ENCODE measurements around the gene FES.

DNA sequence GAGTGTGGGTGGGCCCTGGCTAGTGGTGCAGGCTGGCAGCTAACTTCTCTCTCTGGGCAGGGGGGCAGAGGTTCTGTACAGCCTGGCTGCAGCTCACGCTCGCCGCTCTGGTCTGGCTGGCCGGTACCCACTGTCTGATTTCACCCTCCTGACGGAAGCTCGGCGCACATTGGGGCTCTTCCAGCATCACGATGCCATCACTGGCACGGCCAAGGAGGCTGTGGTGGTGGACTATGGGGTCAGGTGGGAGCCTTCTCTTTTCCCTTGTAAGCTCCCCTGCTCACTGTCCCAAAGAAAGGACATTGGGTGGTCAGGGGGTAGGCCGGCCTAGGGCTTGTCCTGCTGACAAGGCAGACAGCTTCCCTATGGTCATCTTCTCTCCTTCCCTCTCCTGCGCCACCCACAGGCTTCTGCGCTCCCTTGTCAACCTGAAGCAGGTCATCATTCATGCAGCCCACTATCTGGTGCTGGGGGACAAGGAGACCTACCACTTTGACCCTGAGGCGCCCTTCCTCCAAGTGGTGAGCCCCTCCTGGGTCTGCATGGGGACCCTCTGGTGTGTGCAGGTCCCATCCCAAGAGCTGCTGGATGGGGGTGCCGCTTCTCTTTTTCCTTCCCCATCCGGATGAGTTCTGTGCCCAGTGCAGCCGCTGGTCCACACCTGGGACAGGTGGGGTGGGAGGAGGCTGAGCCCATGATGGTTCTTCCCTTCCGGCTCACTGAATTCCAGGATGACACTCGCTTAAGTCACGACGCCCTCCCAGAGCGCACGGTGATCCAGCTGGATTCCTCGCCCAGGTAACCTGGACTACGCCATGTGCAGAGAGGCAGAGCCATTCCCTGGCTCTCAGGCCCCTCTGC, 26.4 kb downstream of the FES start:
- TF ChIP-seq, protein P1, sequence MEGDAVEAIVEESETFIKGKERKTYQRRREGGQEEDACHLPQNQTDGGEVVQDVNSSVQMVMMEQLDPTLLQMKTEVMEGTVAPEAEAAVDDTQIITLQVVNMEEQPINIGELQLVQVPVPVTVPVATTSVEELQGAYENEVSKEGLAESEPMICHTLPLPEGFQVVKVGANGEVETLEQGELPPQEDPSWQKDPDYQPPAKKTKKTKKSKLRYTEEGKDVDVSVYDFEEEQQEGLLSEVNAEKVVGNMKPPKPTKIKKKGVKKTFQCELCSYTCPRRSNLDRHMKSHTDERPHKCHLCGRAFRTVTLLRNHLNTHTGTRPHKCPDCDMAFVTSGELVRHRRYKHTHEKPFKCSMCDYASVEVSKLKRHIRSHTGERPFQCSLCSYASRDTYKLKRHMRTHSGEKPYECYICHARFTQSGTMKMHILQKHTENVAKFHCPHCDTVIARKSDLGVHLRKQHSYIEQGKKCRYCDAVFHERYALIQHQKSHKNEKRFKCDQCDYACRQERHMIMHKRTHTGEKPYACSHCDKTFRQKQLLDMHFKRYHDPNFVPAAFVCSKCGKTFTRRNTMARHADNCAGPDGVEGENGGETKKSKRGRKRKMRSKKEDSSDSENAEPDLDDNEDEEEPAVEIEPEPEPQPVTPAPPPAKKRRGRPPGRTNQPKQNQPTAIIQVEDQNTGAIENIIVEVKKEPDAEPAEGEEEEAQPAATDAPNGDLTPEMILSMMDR (IDR thresholded peaks at IDR 0.05), result no peak
- no peak for TF ChIP-seq MAFK (IDR thresholded peaks at IDR 0.05; ENCODE audit: partially characterized antibody)
- no peak for TF ChIP-seq RAD21 (conservative IDR thresholded peaks at IDR 0.05 in 1 of 2, IDR thresholded peaks at IDR 0.05 in 1 of 2)
